Hepatocyte (in vitro differentiated cells): Measurements from ENCODE around the gene SLC22A23. TPM values are rescaled to one million over a fixed set of nuclear protein-coding genes. Genes with fewer than 3 reads are reported as not detected.

Source experiments
- DNase-seq: peaks from one replicate; pipeline ENCODE4 v3.0.0-alpha.2; 2016; ENCODE audit warnings: low spot score
- H2AFZ ChIP-seq: fragments of 200-600 bp; sonication (generic); 2 replicates; pipeline ENCODE4 v1.6.0; 2016; ENCODE audit warnings: antibody characterized with exemption, mild to moderate bottlenecking
- H3K27ac ChIP-seq: fragments of 200-600 bp; sonication (generic); 2 replicates; pipeline ENCODE4 v1.5.1; 2016; ENCODE audit warnings: mild to moderate bottlenecking
- H3K27me3 ChIP-seq: fragments of 200-600 bp; sonication (generic); 2 replicates; pipeline ENCODE4 v1.6.1; 2016
- H3K36me3 ChIP-seq: fragments of 200-600 bp; sonication (generic); replicated peaks from 2 replicates; pipeline ENCODE4 v1.5.1; 2016; ENCODE audit warnings: low read depth; ENCODE audit not compliant: insufficient read depth
- H3K4me1 ChIP-seq: fragments of 200-600 bp; sonication (generic); 2 replicates; pipeline ENCODE4 v1.5.1; 2016; ENCODE audit warnings: mild to moderate bottlenecking, moderate library complexity; ENCODE audit not compliant: insufficient read depth
- H3K4me2 ChIP-seq: fragments of 200-600 bp; sonication (generic); 2 replicates; pipeline ENCODE4 v1.6.0; 2016
- H3K4me3 ChIP-seq: fragments of 200-600 bp; sonication (generic); 2 replicates; pipeline ENCODE4 v1.5.1; 2016; ENCODE audit warnings: mild to moderate bottlenecking
- H3K79me2 ChIP-seq: fragments of 200-600 bp; sonication (generic); 2 replicates; pipeline ENCODE4 v1.6.0; 2017; ENCODE audit warnings: mild to moderate bottlenecking
- H3K9me2 ChIP-seq: fragments of 200-600 bp; sonication (generic); replicated peaks from 2 replicates; pipeline ENCODE4 v1.6.0; 2017; ENCODE audit warnings: mild to moderate bottlenecking; ENCODE audit not compliant: insufficient read depth
- H3K9me3 ChIP-seq: fragments of 200-600 bp; sonication (generic); 2 replicates; pipeline ENCODE4 v1.5.1; 2016; ENCODE audit warnings: low read depth, mild to moderate bottlenecking
- H4K20me1 ChIP-seq: fragments of 200-600 bp; sonication (generic); 2 replicates; pipeline ENCODE4 v1.6.0; 2016; ENCODE audit warnings: mild to moderate bottlenecking; ENCODE audit not compliant: insufficient read depth, poor library complexity, severe bottlenecking
- CTCF ChIP-seq: fragments of 200-600 bp; sonication (generic); IDR thresholded peaks from 2 replicates; pipeline ENCODE4 v1.5.1; 2016; ENCODE audit warnings: antibody characterized with exemption, mild to moderate bottlenecking; ENCODE audit not compliant: poor library complexity
- EZH2 ChIP-seq: fragments of 200-600 bp; sonication (generic); IDR thresholded peaks from 2 replicates; pipeline ENCODE4 v1.6.1; 2016; ENCODE audit warnings: antibody characterized with exemption, mild to moderate bottlenecking, borderline replicate concordance
- EZH2phosphoT487 ChIP-seq: fragments of 200-600 bp; sonication (generic); IDR thresholded peaks from one replicate; pipeline ENCODE4 v1.6.1; 2018; ENCODE audit warnings: antibody characterized with exemption, mild to moderate bottlenecking, low read depth, moderate library complexity; ENCODE audit not compliant: unreplicated experiment, severe bottlenecking
- WGBS: methylation state at CpG from one replicate; pipeline ENCODE4 v1.1.6; 2016; ENCODE audit warnings: low lambda C conversion rate; ENCODE audit errors: missing lambda C conversion rate; 5-methylcytosine and 5-hydroxymethylcytosine counted together
- polyA plus RNA-seq: library from polyadenylated mRNA; unstranded; fragments of >200 nt; fragmentation: Nextera tagmentation; extraction: Ambion mirVana; gene quantifications from 2 replicates; pipeline ENCODE4 v1.2.1, GENCODE V29; 2016
- total RNA-seq: library from RNA; depleted of rRNA; stranded (reverse); fragments of >200 nt; gene quantifications from 2 replicates; pipeline ENCODE4 v1.2.3, GENCODE V29; 2014

SLC22A23 gene
- total and polyA plus RNA-seq, 2 experiments from 2014 or later: 14.3 to 14.8 TPM

DNA sequence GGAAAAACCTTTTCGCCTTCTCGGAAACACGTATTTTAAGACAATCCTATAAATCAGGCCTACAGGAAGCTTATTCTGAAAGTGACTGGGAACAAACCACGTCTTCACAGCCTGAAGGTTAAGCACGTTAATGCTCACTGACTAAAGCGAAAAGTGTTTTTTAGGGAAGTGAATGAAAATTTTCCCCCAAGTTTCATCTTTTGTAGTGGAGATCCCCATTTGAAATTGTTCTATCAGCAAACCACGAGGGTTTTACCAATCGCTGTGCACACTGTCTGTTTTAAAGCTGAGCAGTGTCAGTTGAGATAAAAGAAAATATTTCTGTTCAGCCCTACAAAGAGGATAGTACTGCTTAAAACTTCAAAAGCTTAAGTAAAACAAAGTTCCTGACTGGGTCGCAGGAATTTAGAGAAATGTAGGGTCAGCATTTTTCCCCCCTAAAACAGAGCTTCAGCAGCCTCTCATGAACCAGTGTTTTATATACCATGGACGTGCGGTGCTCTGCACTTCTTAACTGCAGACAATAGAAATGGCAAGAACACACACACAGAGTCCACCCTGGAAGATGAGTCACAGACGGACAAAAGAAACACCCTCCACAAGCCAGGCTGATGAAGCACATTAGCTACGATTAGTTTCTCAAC lies 34.9 kb downstream of the SLC22A23 start:
- Histone ChIP-seq H3K4me2 (peak overlapping the region; percentile 44), H3K4me3 (no peak overlapping the region), H3K4me1 (peaks cover 20% of the 10 kb centered on the region), H4K20me1 (no peaks in the 10 kb centered on the region), H3K27ac (peak overlapping the region; percentile 50), H2AFZ (no peak overlapping the region), H3K9me3 (no peaks in the 10 kb centered on the region), H3K27me3 (no peaks in the 10 kb centered on the region), H3K79me2 (peaks cover 11% of the 10 kb centered on the region), H3K9me2 (no peaks in the 10 kb centered on the region), H3K36me3 (no peaks in the 10 kb centered on the region)
- 39% methylated on average over 13 of the region's 13 CpGs for WGBS
- TF ChIP-seq EZH2phosphoT487: no peak
- no peak for TF ChIP-seq EZH2
- TF ChIP-seq CTCF: no peak
- DNase-seq: peak; percentile 44

DNA sequence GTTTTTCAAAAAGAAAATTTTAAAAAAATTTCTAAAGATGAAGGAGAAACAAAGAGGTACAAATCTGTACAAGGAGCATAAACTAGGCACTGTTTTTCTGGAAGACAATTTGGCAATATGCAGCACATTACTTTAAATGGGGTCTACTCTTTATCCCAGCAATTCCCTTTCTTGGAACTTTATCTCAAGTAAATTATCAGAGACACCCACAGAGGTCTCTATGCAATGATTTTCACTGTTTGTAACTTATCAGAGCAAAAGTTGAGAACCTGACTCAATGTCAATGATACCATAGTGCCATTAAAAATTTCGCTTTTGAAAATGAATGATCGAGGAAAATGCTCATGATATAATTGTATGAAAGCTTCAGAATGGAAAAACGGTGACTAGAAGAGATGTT lies 35.7 kb downstream of the SLC22A23 start:
- H3K27ac ChIP-seq: peak overlapping the region; percentile 50
- no peak overlapping the region for H3K4me3 ChIP-seq
- peaks cover 16% of the 10 kb centered on the region for H3K79me2 ChIP-seq
- H4K20me1 ChIP-seq: no peaks in the 10 kb centered on the region
- TF ChIP-seq EZH2phosphoT487: no peak
- no peak for TF ChIP-seq EZH2
- TF ChIP-seq CTCF: no peak
- WGBS: 96% methylated on average over 3 of the region's 3 CpGs
- no peak overlapping the region for H2AFZ ChIP-seq
- no peaks in the 10 kb centered on the region for H3K27me3 ChIP-seq
- no peaks in the 10 kb centered on the region for H3K36me3 ChIP-seq
- no peaks in the 10 kb centered on the region for H3K9me3 ChIP-seq
- no peaks in the 10 kb centered on the region for H3K9me2 ChIP-seq
- H3K4me1 ChIP-seq: peaks cover 20% of the 10 kb centered on the region
- DNase-seq: no peak
- no peak overlapping the region for H3K4me2 ChIP-seq

DNA sequence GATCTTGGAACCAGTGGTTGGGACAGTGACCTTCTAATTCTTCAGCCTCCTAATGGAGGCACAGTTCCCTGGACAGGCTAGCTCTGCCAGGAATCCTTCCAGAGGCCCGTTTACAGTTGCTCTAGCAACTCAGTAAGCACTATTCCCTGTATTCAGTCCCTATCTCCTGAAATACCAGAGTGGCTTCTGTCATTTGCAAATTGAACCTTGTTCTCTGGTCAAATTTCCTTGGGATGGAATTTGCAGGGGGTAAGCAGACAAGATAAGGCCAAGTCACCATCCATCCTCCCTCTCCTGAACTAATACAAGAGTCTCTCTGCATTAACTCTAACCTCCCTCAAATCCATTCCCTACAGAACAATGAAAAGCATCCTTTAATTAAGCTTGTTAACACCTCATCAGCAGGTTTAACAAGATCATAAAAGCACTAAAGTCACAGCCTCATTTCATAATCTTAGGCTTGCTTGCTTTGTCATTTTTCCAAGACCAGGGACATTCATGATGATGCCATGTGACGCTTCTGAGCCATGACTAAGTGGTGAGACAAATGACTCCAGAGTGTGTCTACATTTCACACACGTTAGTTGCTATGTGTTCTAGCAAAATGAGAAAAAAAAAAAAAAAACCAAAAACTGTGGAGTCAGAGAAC lies 37.1 kb downstream of the SLC22A23 start:
- WGBS: 60% methylated on average over 3 of the region's 3 CpGs
- H3K79me2 ChIP-seq: peaks cover 17% of the 10 kb centered on the region
- TF ChIP-seq CTCF (no peak), EZH2 (no peak), EZH2phosphoT487 (no peak)
- no peaks in the 10 kb centered on the region for H3K27me3 ChIP-seq
- H3K9me3 ChIP-seq: no peaks in the 10 kb centered on the region
- H3K9me2 ChIP-seq: no peaks in the 10 kb centered on the region
- peak overlapping the region; percentile 87 for H3K27ac ChIP-seq
- no peak overlapping the region for H3K4me2 ChIP-seq
- H3K36me3 ChIP-seq: no peaks in the 10 kb centered on the region
- H4K20me1 ChIP-seq: no peaks in the 10 kb centered on the region
- H2AFZ ChIP-seq: no peak overlapping the region
- no peak overlapping the region for H3K4me3 ChIP-seq
- DNase-seq: peak; percentile 54
- H3K4me1 ChIP-seq: peaks cover 24% of the 10 kb centered on the region
